NT2/D1 (cell line): Measurements from ENCODE around the gene KYNU.

Experiments used
- YY1 ChIP-seq: IDR thresholded peaks from 2 replicates; pipeline ENCODE4 v1.6.1; 2011; ENCODE audit not compliant: insufficient read length, insufficient read depth
- ZNF274 ChIP-seq: IDR thresholded peaks from 2 replicates; pipeline ENCODE4 v1.6.1; 2011; ENCODE audit warnings: mild to moderate bottlenecking, low read depth, low read length

DNA sequence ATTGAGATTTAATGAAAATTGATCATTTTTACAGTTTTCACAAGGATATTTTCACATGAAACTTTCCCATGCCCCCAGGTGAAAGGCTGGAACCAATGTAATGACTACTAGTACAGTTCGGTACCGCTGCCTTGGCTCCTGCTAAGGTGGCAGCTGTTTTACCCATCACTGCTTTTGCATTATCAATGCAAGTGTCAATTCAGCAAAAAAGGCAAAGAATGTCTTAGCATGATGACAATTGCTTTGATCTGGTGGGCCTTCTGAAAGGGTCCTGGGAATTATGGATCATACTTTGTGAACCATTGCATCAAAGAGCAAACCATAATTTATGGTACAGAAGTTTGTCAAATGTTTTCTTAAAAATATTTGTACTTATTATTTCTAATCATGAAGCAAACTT lies 107.2 kb downstream of the KYNU start:
- no peak for TF ChIP-seq YY1
- TF ChIP-seq ZNF274: no peak
